Fibroblast of lung (primary cell): ENCODE data around the gene KRT23. TPM values are rescaled to one million over a fixed set of nuclear protein-coding genes. Genes with fewer than 3 reads are reported as not detected.
A peak's percentile ranks its signal among the peaks of the same experiment; 100 is the strongest.

Experiments used
- DNase-seq, 2 donors: peaks; one replicate each; pipeline versions ENCODE4 v3.0.0 to v3.0.0-alpha.2; 2010; ENCODE audit warnings: low read depth in 2 of 2
- H2AFZ ChIP-seq: 2 replicates; pipeline ENCODE4 v1.5.1; 2012; ENCODE audit warnings: low read length, control low read depth, inconsistent platforms
- H3K27ac ChIP-seq: 2 replicates; pipeline ENCODE4 v1.5.1; 2011; ENCODE audit warnings: low read length, control low read depth; ENCODE audit not compliant: insufficient read depth
- H3K27me3 ChIP-seq: 2 replicates; pipeline ENCODE4 v1.5.1; 2011; ENCODE audit warnings: mild to moderate bottlenecking, low read length; ENCODE audit not compliant: control insufficient read depth, insufficient read depth
- H3K36me3 ChIP-seq: 2 replicates; pipeline ENCODE4 v1.5.1; 2011; ENCODE audit warnings: low read length; ENCODE audit not compliant: control insufficient read depth, insufficient read depth
- H3K4me1 ChIP-seq: 2 replicates; pipeline ENCODE4 v1.5.1; 2011; ENCODE audit warnings: low read length; ENCODE audit not compliant: control insufficient read depth, insufficient read depth; ENCODE audit errors: extremely low read depth
- H3K4me2 ChIP-seq: 2 replicates; pipeline ENCODE4 v1.5.1; 2011; ENCODE audit warnings: low read length, control low read depth; ENCODE audit not compliant: insufficient read depth; ENCODE audit errors: extremely low read depth
- H3K4me3 ChIP-seq, 4 experiments: fragments of 200-600 bp in 1 of 4; sonication (generic) in 1 of 4; replicated peaks in 1 of 4; 2 replicates each; pipeline ENCODE4 v1.5.1; 2011 to 2016; ENCODE audit warnings: low read length in 4 of 4, low read depth in 3 of 4, mild to moderate bottlenecking in 3 of 4, control low read depth in 2 of 4, inconsistent platforms in 1 of 4, mixed read lengths in 1 of 4; ENCODE audit not compliant: insufficient read depth in 1 of 4; ENCODE audit errors: control extremely low read depth in 1 of 4
- H3K79me2 ChIP-seq: 2 replicates; pipeline ENCODE4 v1.5.1; 2012; ENCODE audit warnings: mild to moderate bottlenecking, low read length, inconsistent platforms; ENCODE audit not compliant: control insufficient read depth, insufficient read depth
- H3K9ac ChIP-seq: 2 replicates; pipeline ENCODE4 v1.5.1; 2011; ENCODE audit warnings: mild to moderate bottlenecking, low read length, control low read depth; ENCODE audit not compliant: insufficient read depth
- H3K9me3 ChIP-seq: 2 replicates; pipeline ENCODE4 v1.5.1; 2012; ENCODE audit warnings: low read depth, low read length; ENCODE audit not compliant: control insufficient read depth, insufficient read depth
- H4K20me1 ChIP-seq: 2 replicates; pipeline ENCODE4 v1.5.1; 2011; ENCODE audit warnings: low read length; ENCODE audit not compliant: control insufficient read depth, insufficient read depth; ENCODE audit errors: extremely low read depth
- CTCF ChIP-seq, 2 donors: IDR thresholded peaks in 1 of 2; conservative IDR thresholded peaks in 1 of 2; 1 replicate in 1 of 2; 2 replicates in 1 of 2; pipeline ENCODE4 v1.5.1; 2011 to 2012; ENCODE audit warnings: low read length in 2 of 2, control low read depth in 1 of 2, inconsistent platforms in 1 of 2, low read depth in 1 of 2, mild to moderate bottlenecking in 1 of 2
- EZH2 ChIP-seq: IDR thresholded peaks from 2 replicates; pipeline ENCODE4 v1.5.1; 2012; ENCODE audit warnings: low read length, control low read depth, mild to moderate bottlenecking; ENCODE audit errors: missing control alignments
- polyA plus RNA-seq, 2 donors: library from polyadenylated mRNA; depleted of rRNA in 1 of 2; stranded (reverse) in 1 of 2; unstranded in 1 of 2; fragments of >200 nt; gene quantifications; 2 replicates each; pipeline ENCODE4 v1.2.1, GENCODE V29; 2011 to 2012; ENCODE audit warnings: missing spikeins in 1 of 2
- total RNA-seq: library from RNA; depleted of rRNA; stranded (reverse); fragments of >200 nt; gene quantifications from 2 replicates; pipeline ENCODE4 v1.2.1, GENCODE V29; 2014

KRT23 gene
- total and polyA plus RNA-seq, 2 donors (not counting 1 experiment from before 2014, with no cell fraction given): 0.17 TPM; not detected in 1

- Histone ChIP-seq H3K9ac (no peak overlapping the region), H3K27me3 (no peaks in the 10 kb centered on the region), H3K4me3 (no peak overlapping the region), H4K20me1 (no peaks in the 10 kb centered on the region), H3K9me3 (no peaks in the 10 kb centered on the region), H3K27ac (no peak overlapping the region), H2AFZ (no peak overlapping the region), H3K4me2 (no peak overlapping the region), H3K36me3 (no peaks in the 10 kb centered on the region), H3K79me2 (no peaks in the 10 kb centered on the region), H3K4me1 (peaks cover 14% of the 10 kb centered on the region)
- TF ChIP-seq CTCF (conservative IDR thresholded peaks at IDR 0.05 in 1 of 2, IDR thresholded peaks at IDR 0.05 in 1 of 2; ENCODE audit: low read depth in 1 of 2, low read length in 2 of 2) (no peak), EZH2 (no peak)
- no peak for DNase-seq
These were observed 12.7 kb upstream of the KRT23 start for GRCh38 chr17:40950176-40950575.

- no peak overlapping the region for H3K9ac ChIP-seq
- no peak overlapping the region for H3K4me3 ChIP-seq
- H3K4me1 ChIP-seq: peaks cover 11% of the 10 kb centered on the region
- peak overlapping the region; percentile 73 for H2AFZ ChIP-seq
- H4K20me1 ChIP-seq: no peaks in the 10 kb centered on the region
- H3K79me2 ChIP-seq: no peaks in the 10 kb centered on the region
- H3K27ac ChIP-seq: no peak overlapping the region
- TF ChIP-seq CTCF (conservative IDR thresholded peaks at IDR 0.05 in 1 of 2, IDR thresholded peaks at IDR 0.05 in 1 of 2; ENCODE audit: low read depth in 1 of 2, low read length in 2 of 2): no peak
- no peak for TF ChIP-seq EZH2
- H3K9me3 ChIP-seq: no peaks in the 10 kb centered on the region
- peak overlapping the region; percentile 39 for H3K4me2 ChIP-seq
- no peaks in the 10 kb centered on the region for H3K36me3 ChIP-seq
- no peaks in the 10 kb centered on the region for H3K27me3 ChIP-seq
- DNase-seq: no peak
These were observed 12.0 kb upstream of the KRT23 start for GRCh38 chr17:40949418-40949817.

GRCh38 chr17:40947929-40948328, 10.5 kb upstream of the KRT23 start:
- no peak overlapping the region for H3K27ac ChIP-seq
- no peak overlapping the region for H3K9ac ChIP-seq
- no peaks in the 10 kb centered on the region for H3K27me3 ChIP-seq
- no peaks in the 10 kb centered on the region for H4K20me1 ChIP-seq
- H2AFZ ChIP-seq: no peak overlapping the region
- DNase-seq: no peak
- H3K4me1 ChIP-seq: peaks cover 3% of the 10 kb centered on the region
- H3K36me3 ChIP-seq: no peaks in the 10 kb centered on the region
- H3K4me3 ChIP-seq: no peak overlapping the region
- H3K4me2 ChIP-seq: no peak overlapping the region
- TF ChIP-seq CTCF (conservative IDR thresholded peaks at IDR 0.05 in 1 of 2, IDR thresholded peaks at IDR 0.05 in 1 of 2; ENCODE audit: low read depth in 1 of 2, low read length in 2 of 2): no peak
- TF ChIP-seq EZH2: no peak
- H3K79me2 ChIP-seq: no peaks in the 10 kb centered on the region
- no peaks in the 10 kb centered on the region for H3K9me3 ChIP-seq
